HEK293T (cell line): ENCODE data around the gene C8B.
A peak's percentile ranks its signal among the peaks of the same experiment; 100 is the strongest.

Experiments used
- CTCF ChIA-PET: fragments of 350-600 bp; formaldehyde crosslinking; extraction: SDS; loops from one replicate; lab custom pipeline; 2021; ENCODE audit warnings: antibody characterized with exemption, inconsistent platforms; lab: Yijun Ruan, JAX
- POLR2A ChIA-PET: fragments of 350-600 bp; formaldehyde crosslinking; extraction: SDS; loops from one replicate; lab custom pipeline; 2020; ENCODE audit warnings: antibody characterized with exemption, inconsistent platforms; lab: Yijun Ruan, JAX
- DNase-seq: peaks from one replicate; pipeline ENCODE4 v3.0.0; 2012; ENCODE audit warnings: mixed read lengths; ENCODE audit errors: extremely low spot score
- ARNT ChIP-seq: fragments of 450-650 bp; IDR thresholded peaks from 2 replicates; pipeline ENCODE4 v1.6.1; 2017; ENCODE audit warnings: mild to moderate bottlenecking
- BHLHE40 ChIP-seq: fragments of 450-650 bp; IDR thresholded peaks from 2 replicates; pipeline ENCODE4 v1.6.1; 2016; ENCODE audit warnings: mild to moderate bottlenecking, moderate library complexity, borderline replicate concordance
- CTBP1 ChIP-seq: fragments of 450-650 bp; IDR thresholded peaks from 2 replicates; pipeline ENCODE4 v1.6.1; 2016; ENCODE audit warnings: borderline replicate concordance
- ELF4 ChIP-seq: fragments of 450-650 bp; IDR thresholded peaks from 2 replicates; pipeline ENCODE4 v1.6.1; 2017; ENCODE audit warnings: antibody characterized with exemption
- FOXA1 ChIP-seq: fragments of 450-650 bp; IDR thresholded peaks from 2 replicates; pipeline ENCODE4 v1.6.1; 2016; ENCODE audit warnings: mild to moderate bottlenecking
- FOXK2 ChIP-seq: fragments of 450-650 bp; IDR thresholded peaks from 2 replicates; pipeline ENCODE4 v1.6.1; 2016; ENCODE audit warnings: mild to moderate bottlenecking
- FOXM1 ChIP-seq: fragments of 450-650 bp; IDR thresholded peaks from 2 replicates; pipeline ENCODE4 v1.6.1; 2017; ENCODE audit warnings: mild to moderate bottlenecking, borderline replicate concordance
- HDGF ChIP-seq: fragments of 450-650 bp; IDR thresholded peaks from 2 replicates; pipeline ENCODE4 v1.6.1; 2017; ENCODE audit warnings: antibody characterized with exemption, borderline replicate concordance
- L3MBTL2 ChIP-seq: fragments of 450-650 bp; conservative IDR thresholded peaks from 2 replicates; pipeline ENCODE4 v1.6.1; 2016; ENCODE audit warnings: mild to moderate bottlenecking
- LEF1 ChIP-seq: fragments of 450-650 bp; IDR thresholded peaks from 2 replicates; pipeline ENCODE4 v1.6.1; 2017; ENCODE audit warnings: mild to moderate bottlenecking, borderline replicate concordance
- NFRKB ChIP-seq: fragments of 450-650 bp; IDR thresholded peaks from 2 replicates; pipeline ENCODE4 v1.6.1; 2016; ENCODE audit warnings: mild to moderate bottlenecking, moderate library complexity
- PKNOX1 ChIP-seq: fragments of 450-650 bp; IDR thresholded peaks from 2 replicates; pipeline ENCODE4 v1.6.1; 2016
- SP1 ChIP-seq: fragments of 450-650 bp; IDR thresholded peaks from 2 replicates; pipeline ENCODE4 v1.6.1; 2017
- SUZ12 ChIP-seq: fragments of 450-650 bp; IDR thresholded peaks from 2 replicates; pipeline ENCODE4 v1.6.1; 2016; ENCODE audit warnings: mild to moderate bottlenecking
- TARDBP ChIP-seq: fragments of 450-650 bp; IDR thresholded peaks from 2 replicates; pipeline ENCODE4 v1.6.1; 2016
- ZNF384 ChIP-seq: fragments of 450-650 bp; IDR thresholded peaks from 2 replicates; pipeline ENCODE4 v1.6.1; 2016

C8B gene

DNA sequence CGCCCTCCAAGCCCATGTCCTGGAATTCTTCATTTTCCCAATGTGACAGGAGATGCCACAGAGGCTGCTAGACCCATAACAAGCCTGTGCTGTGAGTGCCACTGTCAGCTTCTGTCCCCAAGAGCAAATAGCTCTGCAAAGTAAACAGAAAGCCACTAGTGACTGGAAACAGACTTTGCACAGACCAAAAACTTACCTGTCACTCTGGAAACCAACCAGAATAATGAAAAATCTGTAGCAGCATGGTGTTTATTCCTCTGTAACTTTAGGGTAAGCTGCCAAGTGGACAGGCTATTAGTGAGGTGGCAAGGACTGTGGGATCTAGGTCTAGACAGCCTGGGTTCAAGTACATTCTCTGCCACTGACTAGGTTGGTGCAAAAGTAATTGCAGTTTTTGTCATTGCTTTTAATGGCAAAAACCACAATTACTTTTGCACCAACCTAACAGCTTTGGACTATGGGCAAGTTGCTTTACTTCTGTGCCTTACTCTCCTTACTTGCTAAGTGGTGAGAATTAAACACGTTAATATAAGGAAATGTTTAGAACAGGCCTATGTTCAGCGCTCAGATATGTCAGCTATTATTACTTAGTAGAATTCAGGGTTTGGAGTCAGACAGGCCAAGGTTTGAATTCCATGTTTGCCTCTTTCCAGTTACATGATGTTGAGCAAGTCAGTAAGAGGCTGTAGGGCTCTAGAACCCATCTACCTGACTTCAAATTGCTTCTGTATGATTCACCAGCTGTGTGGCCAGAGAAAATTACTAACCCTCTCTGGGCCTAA lies at the start of gene C8B:
TSS of gene C8B (minus strand) at position 100 of the 782 bp plus-strand sequence. CDS start at position 33, 67 bp downstream.
- DNase-seq = no peak
- ChIA-PET CTCF (no interaction called here), POLR2A (no interaction called here)
- TF ChIP-seq SP1 (no peak), ARNT (no peak), ELF4 (peak; percentile 15; the same call in 1 of the 2 replicates)

GRCh38 chr1:57015071-57015470 lies 49.3 kb upstream of the C8B start:
- no peak for DNase-seq
- ChIA-PET POLR2A (no interaction called here), CTCF (no interaction called here)
- no peak for TF ChIP-seq FOXK2
- no peak for TF ChIP-seq LEF1
- TF ChIP-seq FOXM1 = no peak
- TF ChIP-seq HDGF = no peak
- TF ChIP-seq CTBP1 = no peak
- TF ChIP-seq TARDBP = no peak
- no peak for TF ChIP-seq BHLHE40
- no peak for TF ChIP-seq PKNOX1
- no peak for TF ChIP-seq ARNT
- TF ChIP-seq ELF4 = no peak
- TF ChIP-seq SUZ12 = no peak
- no peak for TF ChIP-seq SP1
- no peak for TF ChIP-seq NFRKB

- ChIA-PET CTCF (no interaction called here), POLR2A (no interaction called here)
- DNase-seq = no peak
- TF ChIP-seq NFRKB (no peak), SP1 (no peak), HDGF (no peak), CTBP1 (no peak), FOXA1 (no peak), FOXK2 (no peak), LEF1 (no peak), BHLHE40 (no peak), FOXM1 (no peak), ELF4 (no peak), L3MBTL2 (no peak), TARDBP (no peak), ARNT (no peak), ZNF384 (no peak), SUZ12 (no peak), PKNOX1 (no peak)
These were observed 47.7 kb upstream of the C8B start for GRCh38 chr1:57013522-57013921.

- ChIA-PET POLR2A (no interaction called here), CTCF (no interaction called here)
- no peak for DNase-seq
- TF ChIP-seq HDGF (no peak), FOXM1 (no peak), LEF1 (no peak), FOXA1 (no peak), ARNT (no peak), CTBP1 (no peak)
These were observed 46.5 kb upstream of the C8B start for GRCh38 chr1:57012315-57012714.

GRCh38 chr1:57010511-57010910 lies 44.7 kb upstream of the C8B start:
- ChIA-PET CTCF (interaction anchor here (0.7 kb wide), 2 partner anchors 41 to 665 kb away, joined by 3 to 4 read pairs; no protein-coding TSS in a partner anchor), POLR2A (no interaction called here)
- no peak for TF ChIP-seq ZNF384
- TF ChIP-seq PKNOX1 = no peak
- TF ChIP-seq FOXK2 = no peak
- no peak for TF ChIP-seq NFRKB
- no peak for TF ChIP-seq L3MBTL2
- TF ChIP-seq LEF1 = no peak
- no peak for TF ChIP-seq BHLHE40
- no peak for TF ChIP-seq TARDBP
- no peak for TF ChIP-seq SUZ12
- no peak for TF ChIP-seq ARNT
- TF ChIP-seq CTBP1 = no peak
- DNase-seq = no peak

DNA sequence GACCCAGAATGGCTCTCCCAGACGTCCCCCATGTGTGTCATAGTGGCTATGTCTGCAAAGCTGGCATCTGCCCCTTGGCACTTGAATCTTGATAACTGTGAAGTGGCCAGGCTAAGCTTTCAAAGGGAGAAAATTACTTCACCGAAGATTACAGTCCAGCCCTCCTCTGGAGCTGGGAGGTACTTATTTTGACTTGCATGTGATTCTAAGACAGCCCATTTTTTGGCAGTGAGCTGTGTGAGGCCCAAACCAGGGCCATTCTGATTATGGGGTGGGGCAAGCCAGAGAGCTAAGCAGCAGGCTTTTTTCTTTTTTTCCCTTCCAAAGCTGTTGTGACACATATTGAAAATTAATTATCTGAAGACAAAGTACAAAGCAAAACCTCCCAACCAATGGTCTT lies 42.1 kb upstream of the C8B start:
- CTCF ChIA-PET = no interaction called here
- no peak for DNase-seq
- TF ChIP-seq FOXM1 (no peak), BHLHE40 (no peak), SP1 (no peak), PKNOX1 (no peak), NFRKB (no peak), HDGF (no peak), ZNF384 (no peak), FOXK2 (no peak), L3MBTL2 (no peak), CTBP1 (no peak), ARNT (no peak), FOXA1 (no peak), LEF1 (no peak), SUZ12 (no peak), ELF4 (no peak), TARDBP (no peak)
- POLR2A ChIA-PET = no interaction called here
